ENCODE measurements around the gene LAMB2.
A peak's percentile ranks its signal among the peaks of the same experiment; 100 is the strongest.

Gene LAMB2

GRCh38 chr3:49132437-49133225 lies at the start of gene LAMB2:
TSS of gene LAMB2 (minus strand) at chr3:49133050. CDS start at chr3:49132867, 183 bp downstream.
- DNase-seq = peak; percentile 82

GRCh38 chr3:49181351-49181750 lies 48.5 kb upstream of the LAMB2 start:
- no peak for DNase-seq

GRCh38 chr3:49180116-49180515 lies 47.3 kb upstream of the LAMB2 start:
- DNase-seq = no peak

- DNase-seq = no peak
These were observed 44.2 kb upstream of the LAMB2 start for GRCh38 chr3:49177073-49177472.

GRCh38 chr3:49175530-49175929 lies 42.7 kb upstream of the LAMB2 start:
- no peak for DNase-seq

- DNase-seq = no peak
These were observed 41.6 kb upstream of the LAMB2 start for GRCh38 chr3:49174397-49174985.

GRCh38 chr3:49173792-49174170 lies 40.9 kb upstream of the LAMB2 start:
- DNase-seq = peak; percentile 33

GRCh38 chr3:49173116-49173791 lies 40.4 kb upstream of the LAMB2 start:
- peak; percentile 72 for DNase-seq

GRCh38 chr3:49172551-49173041 lies 39.7 kb upstream of the LAMB2 start:
- no peak for DNase-seq

- no peak for DNase-seq
These were observed 39.1 kb upstream of the LAMB2 start for GRCh38 chr3:49171775-49172500.

GRCh38 chr3:49171119-49171774 lies 38.4 kb upstream of the LAMB2 start, which contains the start of gene KLHDC8B:
TSS of gene KLHDC8B (plus strand) at chr3:49171598. CDS start at chr3:49172770, 1,172 bp downstream.
- DNase-seq = peak; percentile 84

- no peak for DNase-seq
These were observed 37.9 kb upstream of the LAMB2 start for GRCh38 chr3:49170744-49171118.

- no peak for DNase-seq
These were observed 34.1 kb upstream of the LAMB2 start for GRCh38 chr3:49166752-49167556.

GRCh38 chr3:49165771-49166751 lies 33.2 kb upstream of the LAMB2 start, which contains the start of gene CCDC71:
TSS of gene CCDC71 (minus strand) at chr3:49166331. CDS start at chr3:49164208, 2,123 bp downstream.
- peak; percentile 75 for DNase-seq

- no peak for DNase-seq
These were observed 32.3 kb upstream of the LAMB2 start for GRCh38 chr3:49164983-49165720.

GRCh38 chr3:49163609-49164008 lies 30.8 kb upstream of the LAMB2 start:
- no peak for DNase-seq

- no peak for DNase-seq
These were observed 30.0 kb upstream of the LAMB2 start for GRCh38 chr3:49162751-49163419.

- DNase-seq = no peak
These were observed 29.1 kb upstream of the LAMB2 start for GRCh38 chr3:49161808-49162530.
